NCI-H345 treated with DMSO at 0.1 percent for 48 hours (cell line): Measurements from ENCODE around the gene ASTL.

Experiments
- DNase-seq: peaks from one replicate; lab custom pipeline; 2025; ENCODE audit not compliant: unreplicated experiment; lab: John Stamatoyannopoulos, UW

ASTL gene

GRCh38 chr2:96083989-96084857, 54.1 kb downstream of the ASTL start:
- DNase-seq: no peak

DNA sequence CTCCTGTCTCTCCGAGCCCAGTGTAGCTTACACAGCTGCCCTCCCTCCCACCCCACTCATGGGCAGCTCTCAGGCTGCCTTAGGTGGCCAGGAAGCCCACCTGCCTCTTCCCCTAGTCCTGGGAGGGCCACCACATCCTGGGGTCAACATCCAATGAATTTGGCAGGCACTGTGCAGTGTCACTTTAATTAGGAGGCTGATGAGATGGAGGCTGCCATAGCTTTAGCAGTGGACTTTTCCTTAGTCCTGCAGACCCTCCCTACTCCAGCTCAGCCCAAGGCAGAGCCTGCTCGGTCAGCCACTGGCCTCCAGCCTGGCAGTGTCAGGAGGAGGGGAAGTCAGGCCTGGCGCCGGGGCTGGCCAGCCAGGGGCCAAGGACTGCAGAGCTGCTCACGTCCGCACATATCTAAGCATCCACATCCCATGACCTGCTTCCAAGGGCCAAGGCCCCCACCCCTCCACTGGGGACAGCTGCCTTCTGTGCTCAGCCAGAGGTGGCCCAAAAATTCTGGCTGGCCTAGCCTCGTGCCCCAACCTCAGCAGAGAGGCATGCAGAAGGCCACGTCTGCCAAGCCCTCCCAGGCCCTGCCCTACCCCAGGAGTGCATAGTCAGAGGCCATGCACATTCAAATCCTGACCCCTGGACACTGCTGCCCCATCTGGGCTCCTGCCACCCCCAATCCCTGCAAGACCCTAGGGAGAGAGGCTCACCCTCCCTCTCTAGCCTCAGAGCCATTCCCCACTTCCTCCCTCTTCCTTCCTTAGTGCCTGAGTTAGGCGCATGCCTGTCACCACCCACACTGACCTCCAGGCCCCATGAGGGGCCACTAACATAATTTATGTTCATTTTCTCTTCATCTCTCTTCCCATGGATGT, 55.0 kb downstream of the ASTL start:
- no peak for DNase-seq

DNA sequence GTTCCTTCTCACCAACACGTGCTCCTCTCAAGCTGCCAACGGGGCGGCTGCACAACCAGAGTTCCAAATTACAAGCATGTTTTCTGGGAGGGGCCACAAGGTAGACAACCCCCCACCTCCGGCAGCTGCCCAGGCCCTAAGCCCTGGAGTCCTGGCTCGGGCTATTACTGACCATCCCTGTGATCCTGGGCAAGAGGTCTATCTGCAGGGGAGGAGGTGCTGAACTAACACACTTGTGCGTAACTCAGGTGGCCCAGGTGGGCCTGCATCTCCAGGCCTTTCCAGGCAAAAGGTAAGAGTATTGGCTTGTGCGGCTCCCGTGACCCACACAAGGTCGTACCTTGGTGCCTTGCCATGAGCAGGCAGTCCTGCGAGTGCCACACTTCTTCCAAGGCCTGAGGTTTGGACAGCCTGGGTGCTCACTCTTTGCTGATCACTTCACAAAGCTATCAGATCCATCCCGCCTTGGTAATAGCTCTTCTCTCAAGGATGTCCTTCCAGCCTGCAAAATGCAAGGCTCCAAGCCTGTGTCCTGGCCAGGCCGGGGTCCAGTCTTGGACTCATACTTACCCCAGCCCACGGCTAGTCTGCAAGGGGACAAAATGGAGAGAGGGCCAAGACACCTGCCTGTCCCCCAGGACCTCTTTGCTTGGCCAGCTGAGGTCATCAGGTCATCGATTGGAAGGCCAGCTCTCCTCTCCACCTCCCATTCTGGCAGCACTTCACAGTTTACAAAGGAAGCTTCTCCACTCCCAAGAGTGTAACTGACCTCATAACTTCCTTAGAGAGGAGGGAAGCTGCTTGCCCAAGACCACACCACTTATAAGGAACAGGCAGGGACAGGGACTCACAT, 55.9 kb downstream of the ASTL start:
- DNase-seq: no peak

DNA sequence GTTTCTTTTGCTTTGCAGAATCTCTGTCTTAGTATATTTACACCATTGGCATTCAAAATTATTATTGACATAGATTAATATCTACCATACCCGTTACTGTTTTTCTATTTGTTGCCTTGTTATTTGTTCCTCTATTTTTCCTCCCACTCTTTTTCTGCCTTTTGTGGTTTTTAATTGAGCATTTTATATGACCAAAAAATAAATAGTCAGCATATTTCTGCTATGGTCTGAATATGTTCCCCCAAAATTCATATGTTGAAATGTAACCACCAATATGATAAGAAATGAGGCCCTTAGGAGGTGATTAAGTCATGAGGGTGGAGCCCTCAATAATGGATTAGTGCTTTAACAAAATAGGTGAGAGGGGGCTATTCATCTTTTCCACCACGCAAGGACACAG, 57.3 kb downstream of the ASTL start:
- no peak for DNase-seq

DNA sequence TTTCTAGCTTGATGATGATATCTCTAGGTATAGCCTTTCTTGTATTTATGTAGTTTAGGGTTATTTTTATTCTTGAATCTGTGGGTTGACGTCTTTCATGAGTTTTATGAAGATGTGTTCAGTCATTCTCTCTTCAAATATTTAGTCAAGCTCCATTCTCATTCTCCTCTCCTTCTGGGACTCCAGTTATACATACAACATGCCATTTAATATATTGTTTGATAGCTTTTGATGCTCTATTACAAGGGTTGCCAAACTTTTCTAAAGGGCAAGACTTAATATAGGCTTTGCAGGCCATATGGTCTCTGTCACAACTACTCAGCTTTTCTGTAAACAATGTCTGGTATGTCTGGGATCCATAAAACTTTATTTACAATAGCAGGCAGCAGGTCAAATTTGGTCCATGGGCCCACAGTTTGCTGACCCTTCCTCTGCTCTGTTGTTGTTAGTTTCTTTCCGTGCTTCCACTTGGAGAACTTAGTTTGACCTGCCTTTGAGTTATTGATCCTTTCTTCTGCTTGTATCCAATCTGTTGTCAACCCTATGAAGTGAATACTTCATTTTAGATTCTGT, 63.0 kb downstream of the ASTL start:
- no peak for DNase-seq

DNA sequence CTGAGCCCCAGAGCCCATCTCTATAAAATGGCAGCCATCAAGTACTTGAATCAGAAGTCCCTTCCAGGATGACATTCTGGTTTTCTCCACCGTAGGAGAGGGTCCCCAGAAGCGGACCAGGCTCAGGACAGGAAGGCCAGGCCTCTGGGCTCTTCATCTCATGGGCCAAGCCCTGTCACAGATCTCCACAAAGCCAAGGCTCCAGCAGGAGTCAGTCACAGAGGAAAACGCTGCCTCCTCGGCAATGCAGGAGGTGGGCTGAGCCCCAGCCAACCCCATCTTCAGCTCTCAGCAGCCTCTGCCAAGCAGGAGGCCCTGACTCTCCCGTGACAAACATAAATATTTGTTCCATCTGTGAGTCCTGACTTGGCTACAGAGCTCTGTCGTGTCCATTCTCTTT, 64.1 kb downstream of the ASTL start:
- no peak for DNase-seq

GRCh38 chr2:96073170-96073775, 65.0 kb downstream of the ASTL start:
- no peak for DNase-seq
